ENCODE results near the gene FBXO21. TPM values are rescaled to one million over a fixed set of nuclear protein-coding genes. Genes with fewer than 3 reads are reported as not detected.

FBXO21 gene
- total and polyA plus RNA-seq, 2 of the 4 experiments (the other 2 are of a cell fraction): 43.6 to 56.6 TPM

- Histone ChIP-seq H2AK5ac (ENCODE audit: low read depth, low read length) (no peak overlapping the region), H2AK9ac (replicated peaks; ENCODE audit: low read depth, low read length, poor library complexity) (no peak overlapping the region), H3K14ac (replicated peaks; ENCODE audit: low read depth, low read length) (no peak overlapping the region), H3K27me3 (ENCODE audit: control insufficient read depth, insufficient read depth, low read length) (no peaks in the 10 kb centered on the region), H2BK120ac (ENCODE audit: low read depth, low read length) (no peak overlapping the region), H3K36me3 (ENCODE audit: control insufficient read depth, insufficient read depth, low read length) (peaks cover 53% of the 10 kb centered on the region), H4K8ac (ENCODE audit: low read depth in 2 of 2, low read length in 2 of 2) (no peak overlapping the region), H3K4me3 (ENCODE audit: insufficient read depth, low read depth, low read length) (no peak overlapping the region), H3K4me1 (ENCODE audit: control insufficient read depth, insufficient read depth, low read length) (peaks cover 7% of the 10 kb centered on the region), H3K56ac (ENCODE audit: extremely low read depth, insufficient read depth, low read length) (no peak overlapping the region), H3K27ac (ENCODE audit: insufficient read depth, low read length) (no peak overlapping the region), H4K20me1 (ENCODE audit: insufficient read depth, low read length) (peaks cover 4% of the 10 kb centered on the region; the same call in 1 of the 2 replicates), H3K9me1 (ENCODE audit: insufficient read depth, low read length) (peaks cover 5% of the 10 kb centered on the region), H2BK5ac (ENCODE audit: low read depth, low read length, poor library complexity, severe bottlenecking) (no peak overlapping the region), H3K4me2 (ENCODE audit: low read depth, low read length) (no peak overlapping the region), H3K79me1 (ENCODE audit: low read depth in 1 of 2, low read length in 2 of 2) (peaks cover 0 to 3% of the 10 kb centered on the region in 2 experiments; a peak in 1 of 4 replicates), H3K9ac (ENCODE audit: low read depth, low read length) (no peak overlapping the region), H3K9me3 (ENCODE audit: control insufficient read depth, insufficient read depth, low read length) (no peaks in the 10 kb centered on the region), H4K5ac (ENCODE audit: low read depth, low read length) (no peak overlapping the region), H3K4ac (ENCODE audit: low read depth, low read length) (no peak overlapping the region), H2AFZ (replicated peaks; ENCODE audit: low read length, poor library complexity) (no peak overlapping the region), H4K91ac (ENCODE audit: insufficient read depth, low read depth, low read length) (no peak overlapping the region), H3K23ac (ENCODE audit: low read depth, low read length) (no peak overlapping the region), H2BK15ac (ENCODE audit: low read depth, low read length) (no peak overlapping the region), H2BK20ac (ENCODE audit: low read depth, low read length) (no peak overlapping the region), H3K18ac (ENCODE audit: low read depth, low read length) (no peak overlapping the region)
- DNase-seq: no peak
- intact Hi-C loops (cut with micrococcal nuclease): no loop called here
- TF ChIP-seq ELK1 (IDR thresholded peaks at IDR 0.05; ENCODE audit: borderline replicate concordance, low read depth, low read length) (no peak), RAD21 (IDR thresholded peaks at IDR 0.05; ENCODE audit: low read length) (no peak), POLR2A (IDR thresholded peaks at IDR 0.05; ENCODE audit: low read depth, low read length) (no peak), SMC3 (IDR thresholded peaks at IDR 0.05; ENCODE audit: low read depth, low read length) (no peak), CTCF (conservative IDR thresholded peaks at IDR 0.05; ENCODE audit: low read depth, low read length) (no peak), NFE2L2 (IDR thresholded peaks at IDR 0.05; ENCODE audit: low read depth, low read length) (no peak), MAZ (IDR thresholded peaks at IDR 0.05; ENCODE audit: borderline replicate concordance, low read depth, low read length) (no peak), CHD1 (IDR thresholded peaks at IDR 0.05; ENCODE audit: low read depth, low read length) (no peak), MXI1 (IDR thresholded peaks at IDR 0.05; ENCODE audit: borderline replicate concordance, low read depth, low read length) (no peak), CEBPB (IDR thresholded peaks at IDR 0.05; ENCODE audit: low read depth, low read length) (no peak), MAFK (IDR thresholded peaks at IDR 0.05; ENCODE audit: low read depth, low read length) (no peak), BHLHE40 (IDR thresholded peaks at IDR 0.05; ENCODE audit: low read depth, low read length) (no peak)
- POLR2A ChIA-PET (ENCODE audit: unreplicated experiment): no interaction called here
- CTCF ChIA-PET: no interaction called here
- BruUV-seq (replicated peaks): no TSS peak
- in situ Hi-C loops (cut with MboI; ENCODE audit: low sequenced_read_pairs): no loop called here
- ATAC-seq (ENCODE audit: low read depth): no peak
- 100% methylated on average over 2 of the region's 3 CpGs; no CpG with 5 or more reads in 1 of the 2 experiments for WGBS, 2 experiments (ENCODE audit: extremely low coverage in 2 of 2, insufficient read length in 1 of 2)
- dilution Hi-C loops (cut with HindIII; ENCODE audit: low sequenced_read_pairs, unreplicated experiment): no loop called here
These were observed 18.1 kb downstream of the FBXO21 start for GRCh38 chr12:117172168-117172567.
